ENCODE results near the gene OR2T35.
"Not testable (repeated sequence)": the region's sequence is repeated elsewhere in the genome, so short reads cannot be mapped to it uniquely, and the experiment has no call there.

OR2T35 gene, protein sequence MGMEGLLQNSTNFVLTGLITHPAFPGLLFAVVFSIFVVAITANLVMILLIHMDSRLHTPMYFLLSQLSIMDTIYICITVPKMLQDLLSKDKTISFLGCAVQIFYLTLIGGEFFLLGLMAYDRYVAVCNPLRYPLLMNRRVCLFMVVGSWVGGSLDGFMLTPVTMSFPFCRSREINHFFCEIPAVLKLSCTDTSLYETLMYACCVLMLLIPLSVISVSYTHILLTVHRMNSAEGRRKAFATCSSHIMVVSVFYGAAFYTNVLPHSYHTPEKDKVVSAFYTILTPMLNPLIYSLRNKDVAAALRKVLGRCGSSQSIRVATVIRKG

GRCh38 chr1:248645178-248645577, at the start of gene OR2T35:
Gene OR2T35, minus strand, starts transcription at chr1:248645278. Its CDS starts 6,020 bp downstream, at chr1:248639258.
- H3K4me1 Mint-ChIP-seq (ENCODE audit: low read depth); H3K36me3 Mint-ChIP-seq (ENCODE audit: low read depth); H3K4me3 Mint-ChIP-seq; H3K27me3 Mint-ChIP-seq; H3K27ac Mint-ChIP-seq; DNase-seq; H3K9me3 Mint-ChIP-seq: not testable (repeated sequence)

DNA sequence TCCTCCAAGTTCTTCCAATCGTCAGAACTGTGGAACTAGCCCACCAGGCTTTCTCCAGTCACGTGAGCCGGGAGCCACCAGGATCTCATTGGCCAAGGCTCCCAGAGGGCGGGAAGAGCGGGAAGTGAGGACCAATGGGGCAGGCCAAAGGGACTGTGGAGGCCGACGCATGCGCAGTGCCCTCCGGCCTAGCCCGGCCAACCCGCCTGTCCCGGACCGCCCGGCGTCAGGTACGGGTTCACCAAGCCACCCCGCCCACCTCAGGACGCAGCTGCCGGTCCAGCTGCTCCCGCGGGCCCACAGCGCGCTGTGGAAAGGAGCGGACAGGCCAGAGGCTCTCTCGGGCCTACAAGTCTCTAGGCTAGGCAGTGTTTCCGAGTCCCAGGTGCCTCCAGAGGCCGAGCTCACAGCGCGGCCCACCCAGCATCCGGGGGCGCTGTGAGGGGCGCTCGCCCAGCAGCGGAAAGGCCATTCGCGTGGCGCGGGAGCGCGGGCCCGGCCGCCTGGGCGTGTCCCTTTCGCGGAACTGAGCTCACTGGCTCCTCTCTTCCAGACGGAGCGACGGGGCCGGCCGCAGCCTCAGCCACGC, 46.6 kb upstream of the OR2T35 start:
- H3K27ac Mint-ChIP-seq, result no peak overlapping the region
- DNase-seq, result no peak
- no peaks in the 10 kb centered on the region for H3K36me3 Mint-ChIP-seq (ENCODE audit: low read depth)
- no peak overlapping the region for H3K4me3 Mint-ChIP-seq
- peaks cover 6% of the 10 kb centered on the region for H3K9me3 Mint-ChIP-seq
- peaks cover 5% of the 10 kb centered on the region for H3K4me1 Mint-ChIP-seq (ENCODE audit: low read depth)
- peaks cover 16% of the 10 kb centered on the region for H3K27me3 Mint-ChIP-seq

- Mint-ChIP-seq H3K27me3 (peaks cover 14% of the 10 kb centered on the region), H3K4me3 (no peak overlapping the region), H3K9me3 (peaks cover 6% of the 10 kb centered on the region), H3K4me1 (ENCODE audit: low read depth) (peaks cover 8% of the 10 kb centered on the region), H3K27ac (no peak overlapping the region), H3K36me3 (ENCODE audit: low read depth) (no peaks in the 10 kb centered on the region)
- DNase-seq, result no peak
Measured at GRCh38 chr1:248688527-248689298, 43.6 kb upstream of the OR2T35 start.

DNA sequence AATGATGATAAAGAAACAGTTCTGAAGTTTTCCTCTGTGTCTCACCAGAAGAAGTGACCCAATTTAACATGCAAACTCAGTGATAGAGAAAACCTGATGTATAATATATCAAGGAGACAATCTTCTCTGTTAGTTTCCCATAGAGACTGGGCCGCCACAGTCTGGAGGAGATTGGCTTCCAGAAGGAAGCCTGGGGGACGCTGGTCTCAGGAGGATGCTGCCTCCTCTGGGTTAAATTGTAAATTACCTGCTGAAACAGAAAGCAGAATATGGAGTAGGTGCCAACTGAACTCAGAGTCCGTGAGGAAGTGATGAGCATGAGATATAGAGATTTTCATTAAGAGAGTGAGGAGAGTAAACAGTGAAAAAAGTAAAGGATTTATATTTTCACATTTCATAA, 41.7 kb upstream of the OR2T35 start:
- no peaks in the 10 kb centered on the region for H3K36me3 Mint-ChIP-seq (ENCODE audit: low read depth)
- no peak overlapping the region for H3K27ac Mint-ChIP-seq
- H3K9me3 Mint-ChIP-seq, result peaks cover 2% of the 10 kb centered on the region
- peaks cover 8% of the 10 kb centered on the region for H3K4me1 Mint-ChIP-seq (ENCODE audit: low read depth)
- DNase-seq, result no peak
- no peak overlapping the region for H3K4me3 Mint-ChIP-seq
- peaks cover 12% of the 10 kb centered on the region for H3K27me3 Mint-ChIP-seq

GRCh38 chr1:248681651-248682050, 36.6 kb upstream of the OR2T35 start:
- Mint-ChIP-seq H3K36me3 (ENCODE audit: low read depth) (no peaks in the 10 kb centered on the region), H3K27ac (no peak overlapping the region), H3K9me3 (no peaks in the 10 kb centered on the region), H3K4me3 (no peak overlapping the region), H3K4me1 (ENCODE audit: low read depth) (peaks cover 4% of the 10 kb centered on the region), H3K27me3 (peaks cover 8% of the 10 kb centered on the region)
- DNase-seq, result no peak

GRCh38 chr1:248670003-248670402, 24.9 kb upstream of the OR2T35 start:
- peaks cover 6% of the 10 kb centered on the region for H3K9me3 Mint-ChIP-seq
- H3K36me3 Mint-ChIP-seq (ENCODE audit: low read depth), result no peaks in the 10 kb centered on the region
- no peak for DNase-seq
- H3K27me3 Mint-ChIP-seq, result peaks cover 5% of the 10 kb centered on the region
- H3K27ac Mint-ChIP-seq, result no peak overlapping the region
- H3K4me1 Mint-ChIP-seq (ENCODE audit: low read depth), result no peaks in the 10 kb centered on the region
- no peak overlapping the region for H3K4me3 Mint-ChIP-seq

GRCh38 chr1:248663453-248664328, 18.6 kb upstream of the OR2T35 start:
- not testable (repeated sequence) for H3K27me3 Mint-ChIP-seq; H3K4me1 Mint-ChIP-seq (ENCODE audit: low read depth); H3K4me3 Mint-ChIP-seq; H3K36me3 Mint-ChIP-seq (ENCODE audit: low read depth); DNase-seq; H3K9me3 Mint-ChIP-seq; H3K27ac Mint-ChIP-seq

GRCh38 chr1:248656797-248657196, 11.7 kb upstream of the OR2T35 start:
- H3K4me3 Mint-ChIP-seq; H3K27me3 Mint-ChIP-seq; DNase-seq; H3K36me3 Mint-ChIP-seq (ENCODE audit: low read depth); H3K4me1 Mint-ChIP-seq (ENCODE audit: low read depth); H3K9me3 Mint-ChIP-seq; H3K27ac Mint-ChIP-seq: not testable (repeated sequence)

GRCh38 chr1:248655354-248655753, 10.3 kb upstream of the OR2T35 start, which contains the start of gene OR2T27:
Gene OR2T27, minus strand, starts transcription at chr1:248655528. Its CDS starts 4,644 bp downstream, at chr1:248650884.
- H3K4me3 Mint-ChIP-seq; H3K36me3 Mint-ChIP-seq (ENCODE audit: low read depth); H3K27me3 Mint-ChIP-seq; H3K4me1 Mint-ChIP-seq (ENCODE audit: low read depth); DNase-seq; H3K27ac Mint-ChIP-seq; H3K9me3 Mint-ChIP-seq: not testable (repeated sequence)

GRCh38 chr1:248648770-248649536, 3.9 kb upstream of the OR2T35 start:
- not testable (repeated sequence) for H3K36me3 Mint-ChIP-seq (ENCODE audit: low read depth); H3K9me3 Mint-ChIP-seq; H3K4me1 Mint-ChIP-seq (ENCODE audit: low read depth); H3K4me3 Mint-ChIP-seq; DNase-seq; H3K27ac Mint-ChIP-seq; H3K27me3 Mint-ChIP-seq

GRCh38 chr1:248642971-248643651, 2.0 kb downstream of the OR2T35 start:
- DNase-seq; H3K27me3 Mint-ChIP-seq; H3K9me3 Mint-ChIP-seq; H3K27ac Mint-ChIP-seq; H3K4me3 Mint-ChIP-seq; H3K36me3 Mint-ChIP-seq (ENCODE audit: low read depth); H3K4me1 Mint-ChIP-seq (ENCODE audit: low read depth): not testable (repeated sequence)

DNA sequence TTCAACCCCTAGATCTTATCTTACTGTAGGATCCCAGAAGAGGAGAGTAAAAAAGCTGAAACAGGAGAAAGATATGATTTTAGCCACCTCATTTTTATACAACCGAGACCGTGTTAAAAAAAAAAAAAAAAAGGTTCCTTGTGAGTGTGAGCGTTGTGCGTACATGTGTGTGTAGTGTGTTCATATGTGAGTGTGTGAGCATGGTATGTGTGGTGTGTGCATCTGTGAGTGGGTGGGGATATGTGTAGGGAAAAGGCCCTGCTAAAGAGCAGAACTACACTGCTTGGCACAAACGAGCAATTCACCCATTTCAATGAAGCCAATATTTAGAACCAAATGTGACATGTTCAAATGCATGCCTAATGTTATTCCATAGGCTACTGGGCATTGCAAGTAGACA, 3.5 kb downstream of the OR2T35 start:
- H3K4me1 Mint-ChIP-seq (ENCODE audit: low read depth); H3K27me3 Mint-ChIP-seq; H3K9me3 Mint-ChIP-seq; DNase-seq; H3K4me3 Mint-ChIP-seq; H3K27ac Mint-ChIP-seq; H3K36me3 Mint-ChIP-seq (ENCODE audit: low read depth): not testable (repeated sequence)

GRCh38 chr1:248640906-248641305, 4.2 kb downstream of the OR2T35 start:
- H3K36me3 Mint-ChIP-seq (ENCODE audit: low read depth), result not testable (repeated sequence)

More at GRCh38 chr1:248640906-248641305, 4.2 kb downstream of the OR2T35 start:
- H3K27ac Mint-ChIP-seq; DNase-seq; H3K27me3 Mint-ChIP-seq; H3K4me3 Mint-ChIP-seq; H3K9me3 Mint-ChIP-seq; H3K4me1 Mint-ChIP-seq (ENCODE audit: low read depth): not testable (repeated sequence)
